Measurements from ENCODE around the gene POU3F1.

Gene POU3F1

GRCh38 chr1:38046333-38046883 lies at the start of gene POU3F1:
Gene POU3F1 (minus strand): TSS chr1:38046793. CDS start chr1:38046743, 50 bp downstream.
- no peak for DNase-seq

- DNase-seq: no peak
Observed at GRCh38 chr1:38095454-38095931, 48.9 kb upstream of the POU3F1 start.

- no peak for DNase-seq
Observed at GRCh38 chr1:38094711-38095290, 48.2 kb upstream of the POU3F1 start.

- DNase-seq: no peak
Observed at GRCh38 chr1:38093569-38094520, 47.3 kb upstream of the POU3F1 start.

DNA sequence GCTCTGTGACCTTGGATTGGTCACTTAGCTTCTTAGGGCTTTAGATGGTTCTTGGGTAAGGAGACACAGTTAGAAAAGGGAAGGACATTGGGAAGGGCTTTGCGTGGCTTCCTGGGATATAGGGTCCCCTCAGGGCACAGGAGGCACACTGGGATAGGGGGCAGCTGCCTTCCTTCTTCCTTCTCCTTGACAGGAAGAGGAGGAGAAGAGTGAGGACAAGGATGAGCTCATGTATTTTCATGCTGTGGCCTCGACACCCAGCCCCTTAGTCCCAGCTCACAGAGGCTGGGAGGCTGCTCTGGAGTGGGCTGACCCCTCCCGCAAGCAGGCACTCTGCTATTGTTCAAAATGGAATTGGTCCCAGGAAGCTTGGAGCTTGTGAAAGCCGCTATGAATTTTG lies 45.7 kb upstream of the POU3F1 start:
- DNase-seq: no peak

- DNase-seq: no peak
Observed at GRCh38 chr1:38090796-38091195, 44.2 kb upstream of the POU3F1 start.

GRCh38 chr1:38089712-38090360 lies 43.2 kb upstream of the POU3F1 start:
- no peak for DNase-seq

- DNase-seq: no peak
Observed at GRCh38 chr1:38088791-38089190, 42.2 kb upstream of the POU3F1 start.

GRCh38 chr1:38088366-38088765 lies 41.8 kb upstream of the POU3F1 start:
- no peak for DNase-seq

DNA sequence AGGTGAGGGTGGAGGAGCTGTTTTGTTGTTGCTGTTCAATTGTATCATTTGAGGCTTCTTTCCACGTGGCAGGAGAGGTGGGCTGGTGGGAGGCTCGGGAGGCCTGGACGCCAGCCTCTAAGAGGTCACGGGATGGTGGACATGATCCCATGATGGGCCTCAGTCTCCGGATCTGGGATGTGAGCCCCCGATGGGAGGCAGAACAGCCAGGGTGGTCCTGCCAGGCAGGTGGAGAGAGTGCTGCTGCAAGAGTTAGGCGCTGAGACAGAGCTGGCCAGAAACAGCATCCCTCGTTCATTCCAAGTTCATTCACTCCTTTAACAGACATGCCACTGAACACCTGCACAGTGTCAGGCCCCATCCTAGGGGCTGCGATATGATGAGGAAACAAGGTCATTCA lies 41.1 kb upstream of the POU3F1 start:
- no peak for DNase-seq

- DNase-seq: peak; percentile 73
Observed at GRCh38 chr1:38085666-38086330, 39.2 kb upstream of the POU3F1 start.

- no peak for DNase-seq
Observed at GRCh38 chr1:38084700-38085099, 38.1 kb upstream of the POU3F1 start.

DNA sequence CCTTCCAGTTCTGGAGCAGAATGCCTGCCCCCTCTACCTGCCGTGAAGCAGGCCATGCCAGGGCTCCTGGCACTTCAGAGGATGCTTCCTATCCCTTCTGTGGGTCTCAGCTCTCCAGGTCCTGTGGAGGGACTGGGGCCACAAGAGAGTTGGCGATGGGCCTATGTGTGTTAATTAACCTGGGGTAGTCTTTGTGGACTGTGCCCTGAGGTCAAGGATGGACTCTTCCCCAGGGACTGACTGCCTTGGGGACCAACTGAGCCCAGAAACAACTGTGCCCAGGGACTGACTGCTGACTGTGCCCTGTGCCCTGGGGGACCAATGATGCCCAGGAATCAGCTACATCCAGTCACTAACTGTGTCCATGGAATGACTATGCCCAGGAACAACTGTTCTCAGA lies 37.5 kb upstream of the POU3F1 start:
- no peak for DNase-seq

DNA sequence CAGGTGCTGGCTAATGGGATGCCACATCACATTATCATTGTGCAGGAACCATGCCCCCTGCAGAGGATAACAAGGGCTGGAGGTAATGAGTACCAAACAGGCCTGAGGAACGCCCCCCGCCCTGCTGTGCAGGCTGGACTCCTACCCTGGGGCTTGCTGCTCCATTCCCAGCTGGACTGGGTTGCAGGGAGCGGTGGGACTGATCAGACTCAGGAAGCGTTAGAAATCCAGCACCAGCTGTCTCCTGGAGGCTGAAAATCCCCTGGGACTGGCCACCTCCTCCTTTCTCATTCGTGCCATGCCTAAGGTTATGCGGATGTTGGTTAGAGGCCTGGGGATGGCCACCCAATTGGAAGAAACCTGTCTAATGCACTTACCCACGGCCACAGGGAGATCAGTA lies 36.9 kb upstream of the POU3F1 start:
- DNase-seq: peak; percentile 82

GRCh38 chr1:38082769-38083263 lies 36.2 kb upstream of the POU3F1 start:
- DNase-seq: no peak

DNA sequence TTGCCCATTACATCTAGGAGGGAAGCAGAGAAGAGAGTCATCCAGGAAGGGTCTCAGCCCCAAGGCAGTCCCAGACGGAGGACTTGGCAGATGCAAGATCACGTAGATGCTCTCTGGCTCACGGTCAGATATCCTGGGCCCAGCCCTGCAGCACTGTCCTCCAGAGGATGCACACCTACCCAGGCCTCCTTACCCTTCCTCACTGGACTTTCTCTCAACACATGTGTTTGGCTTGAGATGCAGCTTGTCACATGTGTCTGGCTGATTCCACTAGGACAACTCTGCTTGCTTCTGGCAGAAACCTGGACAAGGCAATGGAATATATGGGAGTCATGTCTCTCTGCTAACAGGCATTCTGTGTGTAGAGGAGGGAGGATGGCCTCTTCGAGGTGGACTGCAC lies 32.4 kb upstream of the POU3F1 start:
- no peak for DNase-seq

DNA sequence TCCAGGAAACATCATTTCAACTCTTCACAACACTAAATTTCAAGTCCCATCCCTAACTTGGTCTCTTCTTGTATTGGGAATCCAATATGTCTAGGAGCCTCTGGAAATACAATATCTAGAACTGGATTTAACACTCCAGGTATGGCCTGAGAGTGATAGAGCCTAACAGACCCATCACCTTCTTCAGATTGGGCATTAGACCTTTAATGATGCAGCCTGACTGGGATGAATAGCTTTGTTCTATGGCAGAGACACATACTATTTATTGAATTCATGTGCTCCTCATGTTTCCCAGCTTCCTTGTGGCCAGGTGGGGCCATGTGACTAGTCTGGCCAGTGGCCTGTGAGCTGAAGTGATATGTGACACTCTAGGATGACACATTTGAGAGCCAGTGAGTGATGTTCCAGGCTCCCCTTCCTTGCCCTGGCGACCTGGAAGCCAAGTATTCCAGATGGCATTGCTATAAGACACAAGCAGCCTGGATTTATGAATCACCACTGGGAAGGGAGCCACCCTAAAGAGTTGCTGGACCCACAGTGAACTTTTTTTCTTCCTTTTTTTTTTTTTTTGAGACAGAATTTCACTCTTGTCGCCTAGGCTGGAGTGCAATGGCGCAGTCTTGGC lies 31.0 kb upstream of the POU3F1 start:
- DNase-seq: no peak

- DNase-seq: no peak
Observed at GRCh38 chr1:38076455-38076854, 29.9 kb upstream of the POU3F1 start.

DNA sequence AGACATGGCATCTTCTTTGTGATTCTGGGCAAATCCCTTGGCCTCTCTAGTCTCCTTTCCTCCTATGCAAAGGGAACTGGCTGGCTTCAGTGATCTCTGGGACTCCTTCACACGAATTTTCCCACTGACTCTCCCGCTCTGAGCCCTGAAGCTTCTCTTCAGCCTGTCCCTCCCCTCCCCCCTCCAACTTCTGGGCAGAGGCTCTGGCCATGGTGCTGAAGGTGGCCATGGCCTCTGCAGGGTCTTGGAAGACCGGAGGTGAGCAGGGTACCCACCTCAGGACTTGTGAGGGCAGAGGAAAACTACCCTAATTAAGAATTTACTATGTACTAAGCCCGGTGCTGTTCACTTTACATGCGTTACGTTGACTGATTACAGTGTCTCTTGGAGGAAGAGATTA lies 29.4 kb upstream of the POU3F1 start:
- DNase-seq: peak; percentile 74

DNA sequence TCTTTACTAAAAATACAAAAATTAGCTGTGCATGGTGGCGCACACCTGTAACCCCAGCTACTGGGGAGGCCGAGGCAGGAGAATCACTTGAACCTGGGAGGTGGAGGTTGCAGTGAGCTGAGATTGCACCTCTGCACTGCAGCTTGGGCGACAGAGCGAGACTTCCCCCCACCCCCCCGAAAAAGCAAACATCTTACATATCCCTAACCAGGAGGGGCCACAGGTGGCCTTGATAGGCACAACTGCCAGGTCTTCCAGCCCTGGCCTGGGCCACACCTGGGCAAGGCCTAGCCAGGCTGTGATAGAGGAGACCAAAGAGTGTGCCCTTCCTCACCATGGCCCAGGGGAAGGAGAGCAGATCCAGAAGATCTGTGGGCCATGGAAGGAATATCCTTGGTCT lies 28.6 kb upstream of the POU3F1 start:
- no peak for DNase-seq

GRCh38 chr1:38074302-38074677 lies 27.7 kb upstream of the POU3F1 start:
- no peak for DNase-seq
